CD4-positive, alpha-beta T cell (primary cell): ENCODE measurements around the gene SART1. TPM values are rescaled to one million over a fixed set of nuclear protein-coding genes. Genes with fewer than 3 reads are reported as not detected.

Source experiments
- ATAC-seq: fragments of 200-7000 bp; cut with Tn5 transposase; one replicate; pipeline ENCODE4 v1.10.0; 2022; ENCODE audit warnings: mild to moderate bottlenecking; ENCODE audit not compliant: poor library complexity
- CTCF ChIA-PET: fragments of 350-600 bp; sonication (Branson Sonifier 250); formaldehyde crosslinking; loops from one replicate; lab custom pipeline; 2021; ENCODE audit warnings: antibody characterized with exemption, inconsistent platforms; lab: Charles Lee
- POLR2A ChIA-PET: fragments of 350-600 bp; sonication (Branson Sonifier 250); formaldehyde crosslinking; loops from one replicate; lab custom pipeline; 2021; ENCODE audit warnings: antibody characterized with exemption, inconsistent platforms; lab: Charles Lee
- DNase-seq, 14 experiments: peaks; one replicate each; pipeline ENCODE4 v3.0.0-alpha.2; 2013 to 2020; ENCODE audit warnings: mixed read lengths in 2 of 14
- H3K27ac ChIP-seq, 2 donors: one replicate each; pipeline versions ENCODE4 v1.5.1 to v1.7.0; 2013; ENCODE audit warnings: low read length in 2 of 2, low read depth in 1 of 2, mild to moderate bottlenecking in 1 of 2
- H3K27me3 ChIP-seq, 2 experiments: 1 replicate in 1 of 2; 2 replicates in 1 of 2; pipeline versions ENCODE4 v1.6.1 to v1.7.0; 2013; ENCODE audit warnings: low read length in 2 of 2, control low read depth in 1 of 2, mild to moderate bottlenecking in 1 of 2, moderate library complexity in 1 of 2; ENCODE audit not compliant: insufficient read depth in 2 of 2, control insufficient read depth in 1 of 2
- H3K36me3 ChIP-seq: one replicate; pipeline ENCODE4 v1.6.1; 2013; ENCODE audit warnings: low read length, control low read depth; ENCODE audit not compliant: insufficient read depth
- H3K4me1 ChIP-seq: one replicate; pipeline ENCODE4 v1.6.1; 2013; ENCODE audit warnings: low read length, control low read depth; ENCODE audit not compliant: insufficient read depth
- H3K4me3 ChIP-seq: one replicate; pipeline ENCODE4 v1.5.1; 2013; ENCODE audit warnings: mild to moderate bottlenecking, low read length, moderate library complexity
- H3K9me3 ChIP-seq, 2 experiments: 1 replicate in 1 of 2; 2 replicates in 1 of 2; pipeline versions ENCODE4 v1.6.1 to v1.7.0; 2013; ENCODE audit warnings: low read length in 2 of 2, mild to moderate bottlenecking in 2 of 2, control low read depth in 1 of 2, moderate library complexity in 1 of 2; ENCODE audit not compliant: control insufficient read depth in 1 of 2, insufficient read depth in 1 of 2
- H3K27ac Mint-ChIP-seq: one replicate; pipeline ENCODE4 v1.8.0; 2020; ENCODE audit warnings: mixed read lengths
- H3K27me3 Mint-ChIP-seq: one replicate; pipeline ENCODE4 v1.8.0; 2021; ENCODE audit warnings: mixed read lengths
- H3K36me3 Mint-ChIP-seq: one replicate; pipeline ENCODE4 v1.8.0; 2021; ENCODE audit warnings: low read depth, mixed read lengths
- H3K4me1 Mint-ChIP-seq: one replicate; pipeline ENCODE4 v1.8.0; 2021; ENCODE audit warnings: low read depth, mixed read lengths
- H3K4me3 Mint-ChIP-seq: one replicate; pipeline ENCODE4 v1.8.0; 2020; ENCODE audit warnings: mild to moderate bottlenecking, mixed read lengths
- H3K9me3 Mint-ChIP-seq: one replicate; pipeline ENCODE4 v1.8.0; 2020; ENCODE audit warnings: mixed read lengths
- intact Hi-C, 2 experiments: fragments of 100-400 bp; cut with DNase I in 1 of 2; cut with micrococcal nuclease in 1 of 2; formaldehyde crosslinking; loops; one replicate each; pipeline versions ENCODE4 v1.15.1 to v1.9.0; 2023 to 2025; cut with DNase I, micrococcal nuclease
- total RNA-seq, 174 experiments: library from RNA in 2 of 174; stranded (reverse) in 2 of 174; gene quantifications; one replicate each; pipeline ENCODE4 v1.2.3 and lab custom pipeline; 2021 to 2026
- TF ChIP-seq, protein P1 (sequence below): fragments of 200-600 bp; IDR thresholded peaks from one replicate; pipeline ENCODE4 v1.8.0; 2022; ENCODE audit warnings: antibody characterized with exemption, mild to moderate bottlenecking

The SART1 gene
- total RNA-seq, 2 experiments from 2014 or later: 78.6 to 80.2 TPM

DNA sequence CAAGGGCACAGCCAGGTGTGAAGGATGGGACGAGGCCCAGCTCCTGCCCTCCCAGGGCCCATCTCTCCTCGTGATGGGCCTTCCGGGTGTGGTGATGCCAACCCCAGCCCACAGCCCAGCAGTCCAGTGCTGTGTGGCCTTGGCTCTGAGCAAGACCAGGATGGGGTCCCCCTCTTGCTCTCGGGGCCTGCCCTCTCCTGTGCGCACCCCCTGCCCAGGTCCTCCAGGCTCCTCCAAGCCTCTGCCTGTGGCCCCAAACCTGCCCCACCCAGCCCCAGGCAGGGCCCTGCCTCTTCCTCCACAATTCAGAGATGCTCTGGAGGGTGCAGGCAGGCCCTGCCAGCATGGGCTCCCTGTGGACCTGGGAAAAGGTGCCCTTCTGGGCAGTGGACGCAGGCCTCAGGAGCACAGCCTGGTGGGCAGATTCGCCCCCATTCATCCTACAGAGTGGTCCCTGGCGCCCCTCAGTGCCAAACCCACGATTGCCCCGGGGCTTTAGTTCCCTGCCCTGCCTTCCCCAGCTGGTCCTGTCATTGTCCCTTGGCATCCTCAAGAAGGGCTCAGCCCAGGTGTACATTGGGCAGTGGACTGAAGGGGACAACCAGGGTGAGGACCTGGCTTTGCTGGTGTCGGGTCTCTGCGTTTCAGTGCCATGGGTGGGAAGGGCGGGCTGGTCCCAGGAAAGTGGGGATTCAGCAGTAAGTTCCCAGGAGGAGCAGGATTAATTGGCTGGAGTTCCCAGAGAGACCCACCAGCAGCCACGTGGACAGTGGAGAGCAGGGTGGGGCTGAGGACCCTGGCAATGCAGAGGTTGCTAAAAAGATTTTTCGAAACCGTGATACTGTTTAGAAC lies 20.7 kb downstream of the SART1 start:
- Histone ChIP-seq H3K36me3 (peaks cover 23% of the 10 kb centered on the region), H3K27ac (no peak overlapping the region), H3K27me3 (no peaks in the 10 kb centered on the region), H3K4me3 (no peak overlapping the region), H3K4me1 (no peaks in the 10 kb centered on the region), H3K9me3 (no peaks in the 10 kb centered on the region)
- Mint-ChIP-seq H3K27ac (no peak overlapping the region), H3K9me3 (no peaks in the 10 kb centered on the region), H3K36me3 (peaks cover 27% of the 10 kb centered on the region), H3K4me1 (no peaks in the 10 kb centered on the region), H3K4me3 (no peak overlapping the region), H3K27me3 (no peaks in the 10 kb centered on the region)
- intact Hi-C loops: loop anchor here in 1 of 2 experiments (10.0 kb wide), 1 partner anchor 357 kb away; no protein-coding TSS in a partner anchor
- DNase-seq (no peak), ATAC-seq (no peak)
- TF ChIP-seq, protein P1, sequence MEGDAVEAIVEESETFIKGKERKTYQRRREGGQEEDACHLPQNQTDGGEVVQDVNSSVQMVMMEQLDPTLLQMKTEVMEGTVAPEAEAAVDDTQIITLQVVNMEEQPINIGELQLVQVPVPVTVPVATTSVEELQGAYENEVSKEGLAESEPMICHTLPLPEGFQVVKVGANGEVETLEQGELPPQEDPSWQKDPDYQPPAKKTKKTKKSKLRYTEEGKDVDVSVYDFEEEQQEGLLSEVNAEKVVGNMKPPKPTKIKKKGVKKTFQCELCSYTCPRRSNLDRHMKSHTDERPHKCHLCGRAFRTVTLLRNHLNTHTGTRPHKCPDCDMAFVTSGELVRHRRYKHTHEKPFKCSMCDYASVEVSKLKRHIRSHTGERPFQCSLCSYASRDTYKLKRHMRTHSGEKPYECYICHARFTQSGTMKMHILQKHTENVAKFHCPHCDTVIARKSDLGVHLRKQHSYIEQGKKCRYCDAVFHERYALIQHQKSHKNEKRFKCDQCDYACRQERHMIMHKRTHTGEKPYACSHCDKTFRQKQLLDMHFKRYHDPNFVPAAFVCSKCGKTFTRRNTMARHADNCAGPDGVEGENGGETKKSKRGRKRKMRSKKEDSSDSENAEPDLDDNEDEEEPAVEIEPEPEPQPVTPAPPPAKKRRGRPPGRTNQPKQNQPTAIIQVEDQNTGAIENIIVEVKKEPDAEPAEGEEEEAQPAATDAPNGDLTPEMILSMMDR: no peak
- POLR2A ChIA-PET: interaction anchor here (1.3 kb wide), 1 partner anchor 92 kb away, joined by 8 read pairs; the partner anchor contains the start of gene CCDC85B
- CTCF ChIA-PET: interaction anchor here (1.4 kb wide), 1 partner anchor 97 kb away, joined by 5 read pairs; no protein-coding TSS in a partner anchor

GRCh38 chr11:65982824-65983588 lies 21.5 kb downstream of the SART1 start:
- Mint-ChIP-seq H3K9me3 (no peaks in the 10 kb centered on the region), H3K27me3 (no peaks in the 10 kb centered on the region), H3K36me3 (peaks cover 20% of the 10 kb centered on the region), H3K4me1 (no peaks in the 10 kb centered on the region), H3K4me3 (no peak overlapping the region), H3K27ac (no peak overlapping the region)
- CTCF ChIA-PET: interaction anchor here (1.4 kb wide), 1 partner anchor 98 kb away, joined by 5 read pairs; no protein-coding TSS in a partner anchor
- no peaks in the 10 kb centered on the region for H3K27me3 ChIP-seq
- H3K27ac ChIP-seq: no peak overlapping the region
- H3K4me3 ChIP-seq: no peak overlapping the region
- TF ChIP-seq, protein P1: no peak
- ATAC-seq: no peak
- POLR2A ChIA-PET: interaction anchor here (1.1 kb wide), 1 partner anchor 92 kb away, joined by 3 read pairs; the partner anchor contains the start of gene CCDC85B
- peaks cover 15% of the 10 kb centered on the region for H3K36me3 ChIP-seq
- no peak for DNase-seq
- no peaks in the 10 kb centered on the region for H3K4me1 ChIP-seq
- intact Hi-C loops: loop anchor here in 1 of 2 experiments (10.0 kb wide), 1 partner anchor 358 kb away; no protein-coding TSS in a partner anchor
- no peaks in the 10 kb centered on the region for H3K9me3 ChIP-seq

GRCh38 chr11:65983589-65983987 lies 22.1 kb downstream of the SART1 start:
- intact Hi-C loops: loop anchor here in 1 of 2 experiments (10.0 kb wide), 1 partner anchor 359 kb away; no protein-coding TSS in a partner anchor
- no peak overlapping the region for H3K4me3 Mint-ChIP-seq
- no peaks in the 10 kb centered on the region for H3K9me3 ChIP-seq
- ATAC-seq (no peak), DNase-seq (no peak)
- no peaks in the 10 kb centered on the region for H3K9me3 Mint-ChIP-seq
- ChIA-PET CTCF (interaction anchor here (2.9 kb wide), 1 partner anchor 95 kb away, joined by 8 read pairs; the partner anchor contains the start of gene FIBP), POLR2A (interaction anchor here (1.1 kb wide), 1 partner anchor 93 kb away, joined by 3 read pairs; the partner anchor contains the start of gene CCDC85B)
- no peaks in the 10 kb centered on the region for H3K27me3 Mint-ChIP-seq
- no peak overlapping the region for H3K4me3 ChIP-seq
- peaks cover 14% of the 10 kb centered on the region for H3K36me3 Mint-ChIP-seq
- no peak overlapping the region for H3K27ac Mint-ChIP-seq
- TF ChIP-seq, protein P1: no peak
- H3K27me3 ChIP-seq: no peaks in the 10 kb centered on the region
- no peaks in the 10 kb centered on the region for H3K4me1 ChIP-seq
- no peak overlapping the region for H3K27ac ChIP-seq
- peaks cover 9% of the 10 kb centered on the region for H3K36me3 ChIP-seq
- no peaks in the 10 kb centered on the region for H3K4me1 Mint-ChIP-seq
